ENCODE measurements around the gene C2orf72. TPM values are rescaled to one million over a fixed set of nuclear protein-coding genes. Genes with fewer than 3 reads are reported as not detected.

C2orf72 gene
- total and polyA plus RNA-seq, 7 experiments from 2014 or later = 0.60 TPM; not detected in 6

DNA sequence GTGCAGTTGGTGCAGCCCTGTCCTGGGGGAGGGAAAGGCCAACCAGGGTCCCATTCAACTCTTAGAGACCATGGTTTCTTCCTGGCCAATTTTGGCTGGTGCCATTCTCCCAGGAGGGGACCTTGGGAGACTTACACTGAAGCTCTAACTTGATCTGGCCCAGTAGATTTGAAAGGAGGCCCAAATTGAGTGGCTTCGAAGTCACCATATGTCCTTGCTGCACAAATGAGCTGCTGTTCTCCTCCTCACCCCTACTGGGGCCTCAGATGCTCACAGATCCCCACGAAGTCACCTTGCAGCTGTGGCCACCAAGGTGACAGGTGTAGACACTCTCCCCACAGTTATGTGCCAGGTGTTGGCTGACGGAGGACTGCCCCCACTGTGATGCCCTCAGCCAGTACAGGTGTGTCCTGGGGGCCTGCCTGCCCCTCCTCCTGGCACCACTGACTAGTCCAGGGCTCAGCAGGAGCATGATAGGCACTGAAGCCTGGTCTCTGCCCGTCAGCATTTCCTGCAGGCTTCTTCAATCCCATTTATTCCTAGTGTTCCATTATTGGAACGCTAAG lies 4.7 kb upstream of the C2orf72 start:
- H3K4me1 Mint-ChIP-seq = peaks cover 0 to 7% (median 1%) of the 10 kb centered on the region in 7 donors
- no peak for ATAC-seq
- CTCF ChIA-PET = no interaction called here

GRCh38 chr2:231033147-231034132 lies 3.9 kb upstream of the C2orf72 start:
- Mint-ChIP-seq H3K36me3 (peaks cover 0 to 4% (median 0%) of the 10 kb centered on the region in 5 donors), H3K4me1 (peaks cover 0 to 7% (median 5%) of the 10 kb centered on the region in 7 donors), H3K9me3 (no peaks in the 10 kb centered on the region), H3K27me3 (peaks cover 24 to 62% (median 29%) of the 10 kb centered on the region in 5 donors), H3K4me3 (peak overlapping the region in 1 of 10 donors; percentile 26), H3K27ac (no peak overlapping the region)
- POLR2A ChIA-PET = no interaction called here
- Histone ChIP-seq H3K36me3 (ENCODE audit: control insufficient read depth in 2 of 3, insufficient read depth in 3 of 3, low read length in 3 of 3) (no peaks in the 10 kb centered on the region), H3K4me1 (ENCODE audit: control insufficient read depth in 2 of 2, insufficient read depth in 2 of 2, low read length in 2 of 2) (no peaks in the 10 kb centered on the region), H3K27me3 (ENCODE audit: control insufficient read depth in 2 of 2, insufficient read depth in 2 of 2, low read length in 2 of 2) (peaks cover 3 to 9% of the 10 kb centered on the region in 2 donors), H3K9me3 (ENCODE audit: control insufficient read depth in 2 of 3, low read length in 3 of 3) (no peaks in the 10 kb centered on the region), H3K27ac (ENCODE audit: low read depth, low read length) (no peak overlapping the region), H3K4me3 (ENCODE audit: low read length) (no peak overlapping the region)
- no peak for DNase-seq
- CTCF ChIA-PET = no interaction called here
- intact Hi-C loops (cut with micrococcal nuclease) = no loop called here
- no peak for ATAC-seq

More for the DNA sequence above, 4.7 kb upstream of the C2orf72 start:
- Histone ChIP-seq H3K9me3 (ENCODE audit: control insufficient read depth in 2 of 3, low read length in 3 of 3) (no peaks in the 10 kb centered on the region), H3K27ac (ENCODE audit: low read depth, low read length) (no peak overlapping the region), H3K36me3 (ENCODE audit: control insufficient read depth in 2 of 3, insufficient read depth in 3 of 3, low read length in 3 of 3) (no peaks in the 10 kb centered on the region), H3K27me3 (ENCODE audit: control insufficient read depth in 2 of 2, insufficient read depth in 2 of 2, low read length in 2 of 2) (peaks cover 3 to 9% of the 10 kb centered on the region in 2 donors), H3K4me3 (ENCODE audit: low read length) (no peak overlapping the region), H3K4me1 (ENCODE audit: control insufficient read depth in 2 of 2, insufficient read depth in 2 of 2, low read length in 2 of 2) (no peaks in the 10 kb centered on the region)
- H3K27ac Mint-ChIP-seq = no peak overlapping the region
- peaks cover 20 to 58% (median 25%) of the 10 kb centered on the region in 5 donors for H3K27me3 Mint-ChIP-seq
- no peak overlapping the region for H3K4me3 Mint-ChIP-seq
- peaks cover 0 to 4% (median 0%) of the 10 kb centered on the region in 5 donors for H3K36me3 Mint-ChIP-seq
- intact Hi-C loops (cut with micrococcal nuclease) = no loop called here
- POLR2A ChIA-PET = no interaction called here
- DNase-seq = no peak
- H3K9me3 Mint-ChIP-seq = no peaks in the 10 kb centered on the region

GRCh38 chr2:231034291-231034882 lies 2.9 kb upstream of the C2orf72 start:
- peaks cover 0 to 4% (median 0%) of the 10 kb centered on the region in 5 donors for H3K36me3 Mint-ChIP-seq

DNA sequence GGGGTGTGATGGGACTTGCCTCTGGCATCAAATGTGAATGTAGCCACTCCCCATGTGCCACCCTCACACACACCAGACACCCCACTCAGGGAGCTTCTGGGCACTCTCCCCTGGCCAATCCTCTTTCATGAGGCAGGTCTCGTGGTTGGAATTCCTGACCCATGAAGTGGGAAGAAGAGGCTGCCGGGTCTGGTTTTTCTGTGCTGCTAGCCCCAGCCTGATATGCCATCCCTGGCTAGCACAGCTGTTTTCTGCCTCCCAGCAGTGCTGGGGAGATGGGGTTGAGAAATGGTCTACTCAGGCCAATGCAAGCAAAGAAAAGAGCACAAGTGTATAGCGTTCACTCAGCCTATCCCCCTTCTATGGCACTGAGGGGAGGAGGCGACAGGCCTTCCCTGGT lies 1.2 kb upstream of the C2orf72 start:
- H3K4me3 Mint-ChIP-seq = peak overlapping the region in 3 of 10 donors; percentile 29 to 60 (median 51)
- Histone ChIP-seq H3K27me3 (ENCODE audit: control insufficient read depth in 2 of 2, insufficient read depth in 2 of 2, low read length in 2 of 2) (peaks cover 6 to 9% of the 10 kb centered on the region in 2 donors), H3K36me3 (ENCODE audit: control insufficient read depth in 2 of 3, insufficient read depth in 3 of 3, low read length in 3 of 3) (no peaks in the 10 kb centered on the region), H3K4me3 (ENCODE audit: low read length) (no peak overlapping the region), H3K9me3 (ENCODE audit: control insufficient read depth in 2 of 3, low read length in 3 of 3) (no peaks in the 10 kb centered on the region), H3K4me1 (ENCODE audit: control insufficient read depth in 2 of 2, insufficient read depth in 2 of 2, low read length in 2 of 2) (no peaks in the 10 kb centered on the region), H3K27ac (ENCODE audit: low read depth, low read length) (no peak overlapping the region)
- no peak overlapping the region for H3K27ac Mint-ChIP-seq
- no peak for ATAC-seq
- ChIA-PET POLR2A (no interaction called here), CTCF (no interaction called here)
- peaks cover 50 to 85% (median 55%) of the 10 kb centered on the region in 5 donors for H3K27me3 Mint-ChIP-seq
- intact Hi-C loops (cut with micrococcal nuclease) = no loop called here
- H3K36me3 Mint-ChIP-seq = peaks cover 0 to 4% (median 0%) of the 10 kb centered on the region in 5 donors
- no peak for DNase-seq
- no peaks in the 10 kb centered on the region for H3K9me3 Mint-ChIP-seq
- H3K4me1 Mint-ChIP-seq = peaks cover 0 to 7% (median 5%) of the 10 kb centered on the region in 7 donors

More at GRCh38 chr2:231034291-231034882, 2.9 kb upstream of the C2orf72 start:
- Mint-ChIP-seq H3K27ac (no peak overlapping the region), H3K4me1 (peaks cover 0 to 7% (median 5%) of the 10 kb centered on the region in 7 donors), H3K27me3 (peaks cover 33 to 70% (median 38%) of the 10 kb centered on the region in 5 donors), H3K4me3 (no peak overlapping the region), H3K9me3 (no peaks in the 10 kb centered on the region)
- ChIA-PET CTCF (no interaction called here), POLR2A (no interaction called here)
- ATAC-seq (no peak), DNase-seq (no peak)
- Histone ChIP-seq H3K36me3 (ENCODE audit: control insufficient read depth in 2 of 3, insufficient read depth in 3 of 3, low read length in 3 of 3) (no peaks in the 10 kb centered on the region), H3K4me3 (ENCODE audit: low read length) (no peak overlapping the region), H3K4me1 (ENCODE audit: control insufficient read depth in 2 of 2, insufficient read depth in 2 of 2, low read length in 2 of 2) (no peaks in the 10 kb centered on the region), H3K27ac (ENCODE audit: low read depth, low read length) (no peak overlapping the region), H3K9me3 (ENCODE audit: control insufficient read depth in 2 of 3, low read length in 3 of 3) (no peaks in the 10 kb centered on the region), H3K27me3 (ENCODE audit: control insufficient read depth in 2 of 2, insufficient read depth in 2 of 2, low read length in 2 of 2) (peaks cover 6 to 9% of the 10 kb centered on the region in 2 donors)
- intact Hi-C loops (cut with micrococcal nuclease) = no loop called here

DNA sequence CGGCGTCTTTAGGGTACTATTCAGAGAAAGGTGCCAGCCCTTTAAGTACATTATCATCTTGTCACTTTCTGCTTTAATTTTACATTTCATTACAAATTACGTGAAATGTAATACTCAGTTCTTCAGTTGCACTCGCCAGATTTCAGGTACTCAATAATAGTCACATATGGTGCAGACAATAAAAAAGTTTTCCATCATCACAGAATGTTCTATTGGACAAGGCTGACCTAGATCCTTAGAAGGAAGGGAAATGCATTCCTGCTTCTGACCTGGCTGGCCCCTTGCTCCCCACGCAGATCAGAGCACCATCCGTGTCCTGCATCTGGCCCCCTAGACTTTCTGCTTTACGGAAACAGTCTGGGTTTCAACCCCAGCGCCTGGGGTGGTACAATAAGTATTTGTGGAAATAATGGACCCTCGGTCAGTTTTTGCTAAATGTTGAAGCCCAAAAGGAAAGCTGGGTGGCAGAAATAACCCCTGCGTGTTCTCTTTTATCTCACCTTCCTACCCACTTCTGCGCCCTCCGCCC lies 681 bp upstream of the C2orf72 start:
- Histone ChIP-seq H3K27me3 (ENCODE audit: control insufficient read depth in 2 of 2, insufficient read depth in 2 of 2, low read length in 2 of 2) (peaks cover 6 to 9% of the 10 kb centered on the region in 2 donors), H3K9me3 (ENCODE audit: control insufficient read depth in 2 of 3, low read length in 3 of 3) (no peaks in the 10 kb centered on the region), H3K36me3 (ENCODE audit: control insufficient read depth in 2 of 3, insufficient read depth in 3 of 3, low read length in 3 of 3) (no peaks in the 10 kb centered on the region), H3K27ac (ENCODE audit: low read depth, low read length) (no peak overlapping the region), H3K4me3 (ENCODE audit: low read length) (no peak overlapping the region), H3K4me1 (ENCODE audit: control insufficient read depth in 2 of 2, insufficient read depth in 2 of 2, low read length in 2 of 2) (no peaks in the 10 kb centered on the region)
- ChIA-PET POLR2A (no interaction called here), CTCF (no interaction called here)
- H3K36me3 Mint-ChIP-seq = peaks cover 0 to 4% (median 0%) of the 10 kb centered on the region in 5 donors
- no peak overlapping the region for H3K27ac Mint-ChIP-seq
- no peak for DNase-seq
- peaks cover 55 to 86% (median 60%) of the 10 kb centered on the region in 5 donors for H3K27me3 Mint-ChIP-seq
- peaks cover 0 to 7% (median 5%) of the 10 kb centered on the region in 7 donors for H3K4me1 Mint-ChIP-seq
- H3K9me3 Mint-ChIP-seq = no peaks in the 10 kb centered on the region
- peak overlapping the region in 9 of 10 donors; percentile 3 to 60 (median 47) for H3K4me3 Mint-ChIP-seq
- intact Hi-C loops (cut with micrococcal nuclease) = no loop called here
- ATAC-seq = no peak

- peak overlapping the region in 8 of 10 donors; percentile 43 to 78 (median 58) for H3K4me3 Mint-ChIP-seq
- Histone ChIP-seq H3K9me3 (ENCODE audit: control insufficient read depth in 2 of 3, low read length in 3 of 3) (no peaks in the 10 kb centered on the region), H3K4me1 (ENCODE audit: control insufficient read depth in 2 of 2, insufficient read depth in 2 of 2, low read length in 2 of 2) (no peaks in the 10 kb centered on the region), H3K27ac (ENCODE audit: low read depth, low read length) (no peak overlapping the region), H3K27me3 (ENCODE audit: control insufficient read depth in 2 of 2, insufficient read depth in 2 of 2, low read length in 2 of 2) (peaks cover 6 to 9% of the 10 kb centered on the region in 2 donors), H3K36me3 (ENCODE audit: control insufficient read depth in 2 of 3, insufficient read depth in 3 of 3, low read length in 3 of 3) (no peaks in the 10 kb centered on the region), H3K4me3 (ENCODE audit: low read length) (no peak overlapping the region)
- no peaks in the 10 kb centered on the region for H3K9me3 Mint-ChIP-seq
- no peak overlapping the region for H3K27ac Mint-ChIP-seq
- ATAC-seq = peak; percentile 48
- intact Hi-C loops (cut with micrococcal nuclease) = no loop called here
- no peak for DNase-seq
- peaks cover 60 to 82% (median 65%) of the 10 kb centered on the region in 5 donors for H3K27me3 Mint-ChIP-seq
- peaks cover 0 to 4% (median 0%) of the 10 kb centered on the region in 5 donors for H3K36me3 Mint-ChIP-seq
- POLR2A ChIA-PET = no interaction called here
- CTCF ChIA-PET = no interaction called here
- H3K4me1 Mint-ChIP-seq = peaks cover 0 to 7% (median 5%) of the 10 kb centered on the region in 7 donors
Measured at GRCh38 chr2:231037731-231038482, 584 bp downstream of the C2orf72 start.
